GM12865 (cell line): ENCODE data around the gene LSM3.

ENCODE experiments used
- DNase-seq: peaks from one replicate; pipeline ENCODE4 v3.0.0; 2010; ENCODE audit warnings: low read depth
- H3K4me3 ChIP-seq: 2 replicates; pipeline ENCODE4 v1.5.1; 2011; ENCODE audit warnings: mild to moderate bottlenecking, low read depth, low read length, control low read depth
- CTCF ChIP-seq: IDR thresholded peaks from 2 replicates; pipeline ENCODE4 v1.5.1; 2011; ENCODE audit warnings: low read length, control low read depth, low read depth, inconsistent platforms; ENCODE audit not compliant: insufficient read depth; ENCODE audit errors: missing control alignments

Gene LSM3

GRCh38 chr3:14138109-14138877 is 40.3 kb upstream of the LSM3 start:
- no peak overlapping the region for H3K4me3 ChIP-seq
- DNase-seq = no peak
- TF ChIP-seq CTCF = no peak

GRCh38 chr3:14138878-14139655 is 39.5 kb upstream of the LSM3 start:
- no peak for TF ChIP-seq CTCF
- DNase-seq = no peak
- no peak overlapping the region for H3K4me3 ChIP-seq

GRCh38 chr3:14139771-14140170 is 38.8 kb upstream of the LSM3 start:
- no peak for TF ChIP-seq CTCF
- no peak overlapping the region for H3K4me3 ChIP-seq
- DNase-seq = no peak

- no peak overlapping the region for H3K4me3 ChIP-seq
- TF ChIP-seq CTCF = no peak
- no peak for DNase-seq
These were observed 37.9 kb upstream of the LSM3 start for GRCh38 chr3:14140668-14141067.

- no peak for DNase-seq
- TF ChIP-seq CTCF = no peak
- no peak overlapping the region for H3K4me3 ChIP-seq
These were observed 37.5 kb upstream of the LSM3 start for GRCh38 chr3:14141144-14141543.

- H3K4me3 ChIP-seq = no peak overlapping the region
- DNase-seq = no peak
- TF ChIP-seq CTCF = no peak
These were observed 36.8 kb upstream of the LSM3 start for GRCh38 chr3:14141602-14142341.
